DOHH2 (cell line): Measurements from ENCODE around the gene NR1I3.

Experiments
- CTCF ChIP-seq: fragments of 200-600 bp; sonication (generic); IDR thresholded peaks from one replicate; pipeline ENCODE4 v1.5.1; 2014; ENCODE audit warnings: antibody characterized with exemption, mild to moderate bottlenecking, low read depth, low read length; ENCODE audit not compliant: poor library complexity, severe bottlenecking
- EZH2phosphoT487 ChIP-seq: fragments of 200-600 bp; sonication (generic); IDR thresholded peaks from 2 replicates; pipeline ENCODE4 v1.6.1; 2017; ENCODE audit warnings: borderline replicate concordance, mild to moderate bottlenecking, antibody characterized with exemption, low read length, moderate library complexity, mixed read lengths

GRCh38 chr1:161200992-161201835, 36.8 kb downstream of the NR1I3 start:
- TF ChIP-seq CTCF: no peak
- no peak for TF ChIP-seq EZH2phosphoT487
